Stimulated activated effector memory CD8-positive, alpha-beta T cell treated with anti-CD3 and anti-CD28 coated beads, Interleukin-12 subunit alpha, Interleukin-12 subunit beta, amount 100 ng/mL, for 72 hours (primary cell): ENCODE results near the gene NOXA1.

Experiments used
- ATAC-seq: fragments of 150-1000 bp; cut with Tn5 transposase; 2 replicates; pipeline ENCODE4 v1.10.0; 2021
- DNase-seq, 2 donors: peaks; one replicate each; pipeline ENCODE4 v3.0.0; 2021 to 2022; ENCODE audit warnings: low spot score in 2 of 2
- H3K27ac Mint-ChIP-seq: one replicate; pipeline ENCODE4 v1.8.0; 2022; ENCODE audit warnings: mild to moderate bottlenecking, mixed read lengths
- H3K36me3 Mint-ChIP-seq: one replicate; pipeline ENCODE4 v1.8.0; 2022; ENCODE audit warnings: mild to moderate bottlenecking, mixed read lengths
- H3K4me1 Mint-ChIP-seq: one replicate; pipeline ENCODE4 v1.8.0; 2022; ENCODE audit warnings: mixed read lengths
- H3K4me3 Mint-ChIP-seq: one replicate; pipeline ENCODE4 v1.8.0; 2022; ENCODE audit warnings: mild to moderate bottlenecking, mixed read lengths
- H3K9me3 Mint-ChIP-seq: one replicate; pipeline ENCODE4 v1.8.0; 2022; ENCODE audit warnings: mixed read lengths

NOXA1 gene

DNA sequence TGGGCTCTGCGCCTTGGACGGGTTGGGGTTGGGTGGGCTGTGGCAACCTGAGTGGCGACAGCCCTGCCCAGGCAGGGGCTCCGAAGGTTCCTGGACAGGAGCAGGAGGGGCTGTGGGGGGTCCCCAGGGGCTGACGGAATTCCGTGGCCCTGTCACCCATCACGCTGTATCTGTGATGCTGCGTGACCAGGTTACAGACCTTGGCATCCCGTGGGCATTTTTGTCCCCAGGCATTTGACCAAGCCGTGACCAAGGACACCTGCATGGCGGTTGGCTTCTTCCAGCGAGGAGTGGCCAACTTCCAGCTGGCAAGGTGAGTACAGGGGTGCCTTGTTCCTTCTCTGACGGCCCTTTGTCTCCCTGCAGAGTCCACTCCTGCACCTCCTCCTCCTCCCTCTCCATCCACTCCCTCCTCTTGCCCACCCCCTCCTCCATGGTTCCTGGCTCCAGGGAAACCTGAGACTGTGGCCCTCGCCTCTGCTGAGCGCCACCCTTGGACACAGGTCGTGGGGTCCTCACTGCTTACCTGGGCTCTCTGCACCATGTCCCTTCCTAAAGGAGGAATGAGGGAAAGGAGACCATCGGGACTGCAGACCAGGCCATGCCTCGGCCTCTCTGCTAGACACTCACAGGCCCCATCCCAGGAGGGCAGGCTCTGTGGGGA lies 3.0 kb downstream of the NOXA1 start:
- peaks cover 12% of the 10 kb centered on the region for H3K4me1 Mint-ChIP-seq
- no peak overlapping the region for H3K27ac Mint-ChIP-seq
- H3K36me3 Mint-ChIP-seq: no peaks in the 10 kb centered on the region
- no peaks in the 10 kb centered on the region for H3K9me3 Mint-ChIP-seq
- ATAC-seq (no peak), DNase-seq (no peak)
- no peak overlapping the region for H3K4me3 Mint-ChIP-seq

DNA sequence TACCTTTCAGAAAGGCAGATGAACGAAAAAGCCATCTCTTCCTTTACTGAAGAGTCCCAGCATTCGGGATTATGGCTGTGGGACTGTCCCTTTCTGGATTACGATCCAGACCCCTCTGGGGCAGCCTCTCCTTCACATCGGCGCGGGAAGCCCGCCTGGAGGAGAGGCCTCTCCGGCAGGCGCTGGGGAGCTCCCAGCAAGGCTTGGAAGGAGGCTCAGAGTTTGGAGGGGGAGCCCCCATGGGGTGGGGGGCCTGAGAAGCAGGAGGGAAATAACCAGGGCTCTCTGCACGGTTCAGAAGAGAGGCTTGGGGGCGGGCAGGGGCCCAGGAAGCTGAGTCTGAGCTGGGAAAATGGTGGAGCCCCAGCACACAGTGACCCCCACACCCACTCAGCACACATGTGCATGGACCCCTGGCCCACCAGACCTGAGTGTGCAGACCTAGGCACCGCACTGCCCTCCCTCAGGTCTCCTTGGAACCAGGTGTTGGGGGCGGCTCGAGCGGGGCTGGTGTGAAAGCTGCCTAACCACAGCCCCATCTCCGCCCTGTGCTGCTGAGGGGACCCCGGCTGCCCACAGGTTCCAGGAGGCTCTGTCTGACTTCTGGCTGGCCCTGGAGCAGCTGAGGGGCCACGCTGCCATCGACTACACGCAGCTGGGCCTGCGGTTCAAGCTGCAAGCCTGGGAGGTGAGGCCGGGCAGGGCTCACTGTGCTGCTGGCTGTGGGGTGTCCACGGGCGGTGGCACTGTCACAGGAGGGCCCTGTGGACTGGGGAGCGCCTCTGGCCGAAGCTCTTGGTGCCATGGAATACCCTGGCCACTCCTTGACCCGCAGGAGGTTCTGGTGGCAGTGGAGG lies 4.5 kb downstream of the NOXA1 start:
- H3K4me1 Mint-ChIP-seq: peaks cover 6% of the 10 kb centered on the region
- no peak overlapping the region for H3K4me3 Mint-ChIP-seq
- no peak for DNase-seq
- no peak overlapping the region for H3K27ac Mint-ChIP-seq
- no peaks in the 10 kb centered on the region for H3K36me3 Mint-ChIP-seq
- H3K9me3 Mint-ChIP-seq: no peaks in the 10 kb centered on the region
- ATAC-seq: no peak

DNA sequence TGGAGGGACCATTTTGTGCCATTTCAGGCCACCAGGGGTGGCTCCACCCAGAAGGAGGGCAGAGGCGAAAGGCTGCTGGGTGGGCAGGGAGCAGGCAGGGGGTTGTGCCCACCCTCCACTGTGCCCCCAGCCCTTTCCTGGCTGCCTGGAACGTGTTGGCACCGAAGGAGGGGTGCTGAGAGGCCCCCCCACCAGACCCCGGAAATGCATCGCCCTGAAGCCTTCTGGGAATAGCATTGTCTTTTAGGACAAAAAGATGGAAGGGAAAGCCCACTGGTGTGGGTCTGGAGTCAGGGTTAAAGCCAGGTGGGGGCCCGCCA lies 5.1 kb downstream of the NOXA1 start:
- H3K36me3 Mint-ChIP-seq: no peaks in the 10 kb centered on the region

DNA sequence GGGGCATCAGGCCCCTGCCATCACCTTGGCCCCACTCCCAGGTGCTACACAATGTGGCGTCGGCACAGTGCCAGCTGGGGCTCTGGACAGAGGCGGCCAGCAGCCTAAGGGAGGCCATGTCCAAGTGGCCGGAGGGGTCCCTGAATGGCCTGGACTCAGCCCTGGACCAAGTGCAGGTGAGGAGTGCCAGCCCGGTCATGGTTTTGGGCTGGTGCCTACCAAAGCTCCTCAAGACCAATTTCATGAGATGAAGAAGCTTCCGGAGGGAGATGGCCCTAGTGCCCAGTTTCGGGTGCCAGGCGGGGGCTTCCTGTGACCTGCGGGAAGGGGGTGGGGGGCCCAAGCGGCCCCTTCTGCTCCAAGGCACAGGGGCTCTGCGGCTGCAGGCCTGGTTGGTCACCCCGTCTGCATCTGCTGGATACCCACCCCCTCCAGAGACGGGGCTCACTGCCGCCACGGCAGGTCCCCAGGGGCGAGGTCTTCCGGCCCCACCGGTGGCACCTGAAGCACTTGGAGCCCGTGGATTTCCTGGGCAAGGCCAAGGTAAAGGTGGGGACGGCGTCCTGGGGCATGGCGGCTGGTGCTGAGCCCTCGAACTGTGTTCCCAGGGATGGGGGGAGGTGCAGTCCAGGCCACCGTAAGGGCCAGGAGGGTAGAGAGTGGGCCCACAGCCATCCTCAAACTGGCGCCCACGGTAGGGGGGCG lies 5.8 kb downstream of the NOXA1 start:
- ATAC-seq: no peak
- Mint-ChIP-seq H3K4me3 (no peak overlapping the region), H3K9me3 (no peaks in the 10 kb centered on the region), H3K4me1 (peaks cover 6% of the 10 kb centered on the region), H3K27ac (no peak overlapping the region), H3K36me3 (no peaks in the 10 kb centered on the region)
- no peak for DNase-seq

More for the DNA sequence above, 5.1 kb downstream of the NOXA1 start:
- no peak overlapping the region for H3K4me3 Mint-ChIP-seq
- no peaks in the 10 kb centered on the region for H3K9me3 Mint-ChIP-seq
- DNase-seq (no peak), ATAC-seq (no peak)
- H3K4me1 Mint-ChIP-seq: peaks cover 6% of the 10 kb centered on the region
- no peak overlapping the region for H3K27ac Mint-ChIP-seq

DNA sequence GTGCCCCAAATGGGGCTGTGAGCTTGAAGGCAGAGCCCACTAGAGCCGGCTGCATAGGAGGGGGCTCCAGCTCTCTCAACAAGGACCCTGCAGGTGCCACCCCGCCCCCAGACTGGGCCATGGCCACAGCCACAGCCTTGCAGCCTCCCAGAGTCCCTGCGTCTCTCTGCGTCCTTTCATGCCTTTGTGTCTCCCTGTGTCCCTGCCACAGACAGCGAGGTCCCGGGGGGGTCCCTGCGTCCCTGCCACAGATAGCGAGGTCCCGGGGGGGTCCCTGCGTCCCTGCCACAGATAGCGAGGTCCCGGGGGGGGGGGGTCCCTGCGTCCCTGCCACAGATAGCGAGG lies 6.3 kb downstream of the NOXA1 start:
- Mint-ChIP-seq H3K27ac (no peak overlapping the region), H3K4me3 (no peak overlapping the region), H3K4me1 (peaks cover 4% of the 10 kb centered on the region), H3K9me3 (no peaks in the 10 kb centered on the region), H3K36me3 (no peaks in the 10 kb centered on the region)
- no peak for ATAC-seq
- DNase-seq: no peak

DNA sequence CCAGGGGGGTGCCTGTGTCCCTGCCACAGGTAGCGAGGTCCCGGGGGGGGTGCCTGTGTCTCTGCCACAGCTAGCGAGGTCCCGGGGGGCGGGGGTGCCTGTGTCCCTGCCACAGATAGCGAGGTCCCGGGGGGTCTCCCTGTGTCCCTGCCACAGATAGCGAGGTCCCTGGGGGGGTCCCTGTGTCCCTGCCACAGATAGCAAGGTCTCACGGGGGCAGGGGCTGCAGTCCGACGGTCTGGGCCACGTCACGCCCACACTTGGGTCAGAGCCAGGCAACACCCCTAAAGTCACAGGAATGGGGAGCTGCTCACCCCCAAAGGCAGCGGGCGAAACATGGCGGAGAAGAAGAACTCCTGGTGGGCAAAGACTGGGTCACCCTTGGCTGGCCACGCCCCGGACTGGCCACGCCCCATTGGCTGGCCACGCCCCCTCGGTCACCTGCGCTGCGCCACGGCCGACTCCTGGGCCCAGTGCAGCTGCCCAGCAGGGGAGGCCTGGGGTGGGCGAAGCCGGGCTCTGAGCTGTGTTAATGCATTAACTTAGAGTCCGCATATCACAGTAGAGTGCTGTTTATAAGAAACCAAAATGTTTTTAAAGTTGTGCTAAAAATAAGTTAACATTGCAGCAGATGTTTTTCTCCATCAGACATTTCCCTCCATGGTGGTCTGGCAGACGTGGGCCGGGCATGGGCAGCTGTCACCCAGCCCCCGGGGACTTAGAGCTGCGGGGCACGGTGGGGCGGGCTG lies 7.0 kb downstream of the NOXA1 start:
- no peak for ATAC-seq
- no peak overlapping the region for H3K27ac Mint-ChIP-seq
- no peak overlapping the region for H3K4me3 Mint-ChIP-seq
- DNase-seq: no peak
- H3K36me3 Mint-ChIP-seq: no peaks in the 10 kb centered on the region
- no peaks in the 10 kb centered on the region for H3K9me3 Mint-ChIP-seq
- no peaks in the 10 kb centered on the region for H3K4me1 Mint-ChIP-seq

DNA sequence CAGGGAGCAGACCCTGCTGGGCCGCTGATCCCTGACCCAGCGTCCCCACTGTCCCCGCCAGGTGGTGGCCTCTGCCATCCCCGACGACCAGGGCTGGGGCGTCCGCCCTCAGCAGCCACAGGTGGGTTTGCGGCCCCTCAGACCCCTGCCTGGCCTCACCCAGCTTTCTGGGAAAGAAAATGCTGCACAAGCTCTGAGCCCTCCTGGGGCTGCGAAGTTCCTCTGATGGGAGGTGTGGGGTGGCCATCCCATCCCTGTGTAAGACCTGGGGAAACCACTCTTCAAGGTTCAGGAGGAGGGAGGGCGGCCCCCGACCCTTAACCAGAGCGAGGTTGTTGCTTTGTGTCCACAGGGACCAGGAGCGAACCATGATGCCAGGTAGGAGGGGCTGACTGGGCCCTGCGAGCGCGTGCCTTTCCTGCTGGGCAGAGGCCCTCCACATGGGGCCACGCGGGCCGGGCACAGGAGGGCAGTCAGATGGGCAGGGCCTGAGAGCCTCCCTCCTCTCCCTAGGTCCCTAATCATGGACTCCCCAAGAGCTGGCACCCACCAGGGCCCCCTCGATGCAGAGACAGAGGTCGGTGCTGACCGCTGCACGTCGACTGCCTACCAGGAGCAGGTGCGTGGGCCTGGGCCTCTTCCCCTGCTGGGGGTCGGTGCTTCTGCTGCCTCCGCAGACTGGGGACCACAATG lies 7.7 kb downstream of the NOXA1 start:
- DNase-seq (no peak), ATAC-seq (no peak)
- Mint-ChIP-seq H3K36me3 (no peaks in the 10 kb centered on the region), H3K4me1 (no peaks in the 10 kb centered on the region), H3K9me3 (no peaks in the 10 kb centered on the region), H3K27ac (no peak overlapping the region), H3K4me3 (no peak overlapping the region)

DNA sequence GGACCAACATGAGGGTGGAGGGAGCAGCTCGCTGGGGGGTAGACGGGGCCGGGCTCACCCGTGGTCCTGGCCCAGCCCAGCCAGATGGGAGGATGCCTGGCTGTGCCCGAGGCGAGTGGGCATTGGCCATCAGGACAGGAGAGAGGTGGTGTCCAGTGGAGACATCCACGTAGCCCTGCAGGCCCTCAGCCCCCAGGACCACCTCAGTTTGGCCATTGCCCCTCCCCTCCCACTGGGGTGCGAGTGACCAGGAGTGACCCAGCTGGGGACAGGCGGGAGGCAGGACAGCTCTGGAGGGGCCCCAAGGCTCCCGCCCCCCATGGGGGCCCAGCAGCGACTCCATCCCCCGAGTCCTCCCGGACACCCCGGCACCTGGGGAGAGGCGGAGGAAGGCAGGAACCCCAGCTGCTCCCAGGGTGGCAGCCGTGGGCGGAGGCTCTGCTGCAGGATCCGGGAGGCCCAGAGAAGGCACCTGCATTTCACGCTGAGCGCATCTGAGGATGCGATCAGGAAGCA lies 8.3 kb downstream of the NOXA1 start:
- DNase-seq: no peak
- Mint-ChIP-seq H3K9me3 (no peaks in the 10 kb centered on the region), H3K4me3 (no peak overlapping the region), H3K27ac (no peak overlapping the region), H3K36me3 (no peaks in the 10 kb centered on the region), H3K4me1 (no peaks in the 10 kb centered on the region)
- ATAC-seq: no peak

DNA sequence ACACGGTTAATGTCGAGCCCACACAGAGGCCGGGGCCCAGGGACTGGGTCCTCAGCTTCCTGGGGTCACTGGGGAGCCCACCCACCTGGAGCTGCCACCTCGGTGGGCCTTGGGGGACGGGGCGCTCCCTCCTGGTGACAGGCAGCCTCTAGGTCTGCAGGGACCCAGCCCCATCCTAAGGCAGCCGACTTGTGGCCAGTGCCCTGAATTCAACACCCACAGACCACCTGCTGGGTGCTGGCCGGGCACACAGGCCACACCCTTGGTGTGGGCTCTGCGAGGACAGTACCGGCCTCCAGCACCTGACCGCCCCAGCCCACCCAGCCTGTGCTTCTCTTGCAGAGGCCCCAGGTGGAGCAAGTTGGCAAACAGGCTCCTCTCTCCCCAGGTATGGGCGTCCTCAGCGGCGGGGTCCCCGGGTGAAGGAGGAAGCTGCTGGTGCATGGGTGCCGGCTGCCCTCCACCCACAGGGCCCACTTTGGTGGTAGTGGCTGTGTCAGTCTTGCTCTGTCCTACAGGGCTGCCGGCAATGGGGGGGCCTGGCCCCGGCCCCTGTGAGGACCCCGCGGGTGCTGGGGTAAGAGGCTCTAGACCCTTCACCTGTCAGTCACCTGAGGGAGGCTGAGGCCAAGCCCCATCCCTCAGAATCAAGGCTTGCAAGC lies 9.6 kb downstream of the NOXA1 start:
- Mint-ChIP-seq H3K27ac (no peak overlapping the region), H3K36me3 (no peaks in the 10 kb centered on the region), H3K4me3 (no peak overlapping the region), H3K9me3 (no peaks in the 10 kb centered on the region), H3K4me1 (no peaks in the 10 kb centered on the region)
- ATAC-seq: no peak
- DNase-seq: no peak

DNA sequence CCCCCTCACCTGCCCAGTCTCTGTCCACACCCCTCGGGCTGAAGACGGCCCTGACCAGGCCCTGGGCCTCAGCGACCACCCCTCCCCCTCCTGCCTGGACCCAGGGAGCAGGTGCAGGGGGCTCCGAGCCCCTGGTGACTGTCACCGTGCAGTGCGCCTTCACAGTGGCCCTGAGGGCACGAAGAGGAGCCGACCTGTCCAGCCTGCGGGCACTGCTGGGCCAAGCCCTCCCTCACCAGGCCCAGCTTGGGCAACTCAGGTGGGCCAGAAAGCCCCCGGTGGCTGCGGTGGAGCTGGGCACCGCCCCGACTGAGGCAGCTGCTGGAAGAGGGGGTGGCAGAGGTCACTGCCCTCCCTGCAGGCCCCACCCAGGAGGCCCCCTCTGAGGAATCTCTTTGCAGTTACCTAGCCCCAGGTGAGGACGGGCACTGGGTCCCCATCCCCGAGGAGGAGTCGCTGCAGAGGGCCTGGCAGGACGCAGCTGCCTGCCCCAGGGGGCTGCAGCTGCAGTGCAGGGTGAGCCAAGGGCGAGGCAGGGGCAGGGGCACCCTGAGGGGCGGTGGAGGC lies 10.2 kb downstream of the NOXA1 start:
- ATAC-seq (no peak), DNase-seq (no peak)
- no peaks in the 10 kb centered on the region for H3K36me3 Mint-ChIP-seq
- no peak overlapping the region for H3K27ac Mint-ChIP-seq
- no peak overlapping the region for H3K4me3 Mint-ChIP-seq
- H3K4me1 Mint-ChIP-seq: no peaks in the 10 kb centered on the region
- no peaks in the 10 kb centered on the region for H3K9me3 Mint-ChIP-seq

DNA sequence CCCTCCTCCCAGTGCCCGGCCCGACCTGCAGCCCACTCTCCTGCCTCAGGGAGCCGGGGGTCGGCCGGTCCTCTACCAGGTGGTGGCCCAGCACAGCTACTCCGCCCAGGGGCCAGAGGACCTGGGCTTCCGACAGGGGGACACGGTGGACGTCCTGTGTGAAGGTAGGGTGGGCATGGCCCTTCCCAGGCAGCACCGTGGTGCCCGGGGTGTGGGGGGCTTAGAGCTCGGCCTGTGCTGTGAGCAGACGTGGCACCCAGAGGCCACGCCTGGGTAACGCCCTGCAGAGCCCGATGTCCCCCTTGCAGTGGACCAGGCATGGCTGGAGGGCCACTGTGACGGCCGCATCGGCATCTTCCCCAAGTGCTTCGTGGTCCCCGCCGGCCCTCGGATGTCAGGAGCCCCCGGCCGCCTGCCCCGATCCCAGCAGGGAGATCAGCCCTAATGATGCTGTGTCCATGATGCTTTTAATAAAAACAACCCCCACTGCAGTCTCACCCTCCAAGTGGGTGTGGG lies 10.8 kb downstream of the NOXA1 start:
- Mint-ChIP-seq H3K36me3 (no peaks in the 10 kb centered on the region), H3K27ac (no peak overlapping the region), H3K4me1 (no peaks in the 10 kb centered on the region), H3K4me3 (no peak overlapping the region), H3K9me3 (no peaks in the 10 kb centered on the region)
- no peak for DNase-seq
- no peak for ATAC-seq

DNA sequence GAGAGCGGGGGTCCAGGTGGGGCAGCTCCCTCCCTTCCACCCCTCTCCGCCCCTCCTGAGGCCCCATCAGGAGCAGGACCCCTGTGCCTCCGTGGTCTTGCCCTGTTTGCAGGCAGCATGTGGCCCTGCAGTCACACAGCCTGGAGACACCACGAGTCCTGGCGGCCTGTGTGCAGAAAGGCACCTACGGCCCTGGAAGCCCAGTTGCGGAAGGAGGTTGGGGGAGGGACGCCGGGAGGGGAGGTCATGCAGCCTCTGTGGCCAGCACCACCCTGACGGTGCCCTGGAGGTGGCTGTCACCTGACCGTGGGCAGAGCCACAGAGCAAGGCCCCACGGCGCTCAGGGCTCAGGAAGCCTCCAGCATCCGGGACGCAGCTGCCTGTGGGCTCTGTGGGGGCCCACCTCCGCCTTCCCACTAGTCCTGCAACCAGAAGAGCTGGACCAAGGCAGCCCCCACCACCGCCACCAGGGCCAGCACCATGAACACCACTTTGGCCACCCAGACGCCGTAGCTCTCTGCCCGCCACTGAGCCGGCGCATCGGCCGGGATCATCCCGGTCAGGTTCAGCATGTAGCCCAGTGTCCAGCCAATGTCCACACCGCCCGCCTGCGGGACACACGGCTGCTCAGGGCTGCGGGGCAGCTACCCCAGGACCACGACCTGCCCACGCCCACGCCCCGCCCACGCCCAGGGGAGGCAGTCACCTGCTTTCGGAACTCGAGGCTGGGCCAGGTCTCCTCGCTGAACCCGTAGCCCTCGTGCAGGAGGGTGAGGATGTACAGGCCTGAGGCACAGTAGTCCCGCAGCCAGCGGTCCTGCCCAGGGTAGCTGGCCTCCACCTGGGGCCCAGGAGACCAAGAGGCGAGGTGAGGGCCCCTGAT lies 11.5 kb downstream of the NOXA1 start:
- no peaks in the 10 kb centered on the region for H3K4me1 Mint-ChIP-seq
- no peak for DNase-seq
- H3K4me3 Mint-ChIP-seq: no peak overlapping the region
- H3K27ac Mint-ChIP-seq: no peak overlapping the region
- ATAC-seq: no peak
- H3K9me3 Mint-ChIP-seq: no peaks in the 10 kb centered on the region
- H3K36me3 Mint-ChIP-seq: no peaks in the 10 kb centered on the region

DNA sequence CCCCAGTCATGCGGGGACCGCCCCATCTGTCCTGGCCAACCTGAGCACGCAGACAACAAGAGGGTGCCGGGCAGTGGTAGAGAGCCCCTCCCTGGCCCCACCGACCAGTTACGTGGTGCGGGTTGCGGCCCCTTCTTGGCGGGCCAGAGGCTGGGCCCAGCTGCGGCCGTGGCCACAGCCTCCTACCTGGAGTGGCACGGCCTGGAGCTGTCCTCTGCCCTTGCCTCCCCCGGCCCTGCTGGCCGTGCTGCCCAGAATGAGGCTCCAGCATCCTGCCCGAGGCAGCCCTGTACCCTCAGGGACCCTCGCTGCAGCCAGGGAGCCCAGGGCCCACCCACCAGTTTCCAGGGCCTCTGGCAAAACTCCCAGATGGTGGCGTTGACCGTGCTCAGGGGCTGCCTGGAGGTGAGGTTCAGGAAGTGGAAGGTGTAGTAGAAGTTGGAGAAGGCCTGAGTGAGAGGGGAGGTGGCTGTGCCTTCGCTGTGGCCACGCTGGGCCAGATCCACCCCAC lies 12.2 kb downstream of the NOXA1 start:
- no peak overlapping the region for H3K4me3 Mint-ChIP-seq
- ATAC-seq: no peak
- H3K9me3 Mint-ChIP-seq: no peaks in the 10 kb centered on the region
- no peaks in the 10 kb centered on the region for H3K4me1 Mint-ChIP-seq
- no peak overlapping the region for H3K27ac Mint-ChIP-seq
- H3K36me3 Mint-ChIP-seq: no peaks in the 10 kb centered on the region
- DNase-seq: no peak
